Neural cell (in vitro differentiated cells): ENCODE data around the gene MAML2.

Experiments
- CTCF ChIP-seq: fragments of 450-650 bp; IDR thresholded peaks from 2 replicates; pipeline ENCODE4 v1.5.1; 2014; ENCODE audit warnings: antibody characterized with exemption, mild to moderate bottlenecking, moderate library complexity; ENCODE audit not compliant: poor library complexity, severe bottlenecking
- EZH2 ChIP-seq: fragments of 200-600, 300-800 bp; shearing (Covaris generic), sonication (generic); IDR thresholded peaks from 2 replicates; pipeline ENCODE4 v1.6.1; 2014; ENCODE audit warnings: antibody characterized with exemption, low read length, borderline replicate concordance, mild to moderate bottlenecking; ENCODE audit not compliant: insufficient read depth, poor library complexity, severe bottlenecking
- MXI1 ChIP-seq: fragments of 450-650 bp; conservative IDR thresholded peaks from 2 replicates; pipeline ENCODE4 v1.6.1; 2014; ENCODE audit warnings: antibody characterized with exemption, mild to moderate bottlenecking; ENCODE audit not compliant: poor library complexity, severe bottlenecking
- POLR2AphosphoS5 ChIP-seq: IDR thresholded peaks from 2 replicates; pipeline ENCODE4 v1.6.1; 2012
- RAD21 ChIP-seq: fragments of 450-650 bp; conservative IDR thresholded peaks from 2 replicates; pipeline ENCODE4 v1.6.1; 2014; ENCODE audit warnings: antibody characterized with exemption, mild to moderate bottlenecking, moderate library complexity
- REST ChIP-seq: IDR thresholded peaks from 2 replicates; pipeline ENCODE4 v1.6.1; 2012; ENCODE audit warnings: borderline replicate concordance
- SMC3 ChIP-seq: fragments of 450-650 bp; conservative IDR thresholded peaks from 2 replicates; pipeline ENCODE4 v1.6.1; 2014; ENCODE audit warnings: antibody characterized with exemption, mild to moderate bottlenecking, moderate library complexity; ENCODE audit not compliant: poor library complexity
- TAF1 ChIP-seq: IDR thresholded peaks from 2 replicates; pipeline ENCODE4 v1.6.1; 2012; ENCODE audit warnings: low read depth

- TF ChIP-seq CTCF (no peak), TAF1 (no peak), MXI1 (no peak), POLR2AphosphoS5 (no peak), RAD21 (no peak), REST (no peak), SMC3 (no peak), EZH2 (no peak)
Observed at GRCh38 chr11:96228473-96228891, 114.5 kb downstream of the MAML2 start.
